Osteoblast (primary cell): Measurements from ENCODE around the gene UTS2B. TPM values are rescaled to one million over a fixed set of nuclear protein-coding genes. Genes with fewer than 3 reads are reported as not detected.
"Not testable (repeated sequence)": the region's sequence is repeated elsewhere in the genome, so short reads cannot be mapped to it uniquely, and the experiment has no call there.

Experiments used
- DNase-seq: peaks from one replicate; pipeline ENCODE4 v3.0.0; 2011; ENCODE audit warnings: low spot score, mixed read lengths; ENCODE audit not compliant: insufficient read length; ENCODE audit errors: missing footprints
- H2AFZ ChIP-seq: 2 replicates; pipeline ENCODE4 v1.6.0; 2011; ENCODE audit warnings: mild to moderate bottlenecking, low read length
- H3K27ac ChIP-seq: 2 replicates; pipeline ENCODE4 v1.5.1; 2011; ENCODE audit warnings: mild to moderate bottlenecking, low read depth, low read length, moderate library complexity
- H3K27me3 ChIP-seq: 2 replicates; pipeline ENCODE4 v1.6.0; 2012; ENCODE audit warnings: mild to moderate bottlenecking, control low read depth, inconsistent platforms, low read length, moderate library complexity; ENCODE audit not compliant: insufficient read depth
- H3K36me3 ChIP-seq: 2 replicates; pipeline ENCODE4 v1.5.1; 2011; ENCODE audit warnings: mild to moderate bottlenecking, low read length, control low read depth, moderate library complexity; ENCODE audit not compliant: insufficient read depth
- H3K4me1 ChIP-seq: 2 replicates; pipeline ENCODE4 v1.5.1; 2011; ENCODE audit warnings: mild to moderate bottlenecking, low read length, control low read depth, moderate library complexity; ENCODE audit not compliant: insufficient read depth
- H3K4me2 ChIP-seq: 2 replicates; pipeline ENCODE4 v1.6.0; 2011; ENCODE audit warnings: mild to moderate bottlenecking, low read length; ENCODE audit not compliant: insufficient read depth
- H3K4me3 ChIP-seq: fragments of 200-600 bp; sonication (generic); 3 replicates; pipeline ENCODE4 v1.5.1; 2012; ENCODE audit warnings: mild to moderate bottlenecking, low read length, inconsistent platforms; ENCODE audit not compliant: insufficient read depth
- H3K79me2 ChIP-seq: 2 replicates; pipeline ENCODE4 v1.6.0; 2012; ENCODE audit warnings: mild to moderate bottlenecking, low read length, control low read depth, inconsistent platforms; ENCODE audit not compliant: insufficient read depth
- H3K9me3 ChIP-seq: 2 replicates; pipeline ENCODE4 v1.5.1; 2011; ENCODE audit warnings: low read depth, low read length, control low read depth
- H4K20me1 ChIP-seq: 2 replicates; pipeline ENCODE4 v1.6.0; 2012; ENCODE audit warnings: mild to moderate bottlenecking, low read length, control low read depth; ENCODE audit not compliant: insufficient read depth
- total RNA-seq: library from RNA; depleted of rRNA; stranded (reverse); fragments of >200 nt; gene quantifications from 2 replicates; pipeline ENCODE4 v1.2.3, GENCODE V29; 2012
- TF ChIP-seq, protein P1 (sequence below): IDR thresholded peaks from 2 replicates; pipeline ENCODE4 v1.5.1; 2011; ENCODE audit warnings: mild to moderate bottlenecking, low read depth, low read length, moderate library complexity; ENCODE audit errors: extremely low read depth

The UTS2B gene
- total RNA-seq, 1 donor, result 1.1 TPM

GRCh38 chr3:191255156-191255555, 75.2 kb downstream of the UTS2B start:
- no peaks in the 10 kb centered on the region for H3K79me2 ChIP-seq
- no peak overlapping the region for H3K4me2 ChIP-seq
- peak overlapping the region; percentile 30 for H2AFZ ChIP-seq
- H3K27me3 ChIP-seq, result no peaks in the 10 kb centered on the region
- H3K9me3 ChIP-seq, result no peaks in the 10 kb centered on the region
- no peaks in the 10 kb centered on the region for H3K36me3 ChIP-seq
- H3K4me1 ChIP-seq, result no peaks in the 10 kb centered on the region
- H4K20me1 ChIP-seq, result no peaks in the 10 kb centered on the region
- DNase-seq, result no peak
- no peak overlapping the region for H3K4me3 ChIP-seq
- H3K27ac ChIP-seq, result no peak overlapping the region
- TF ChIP-seq, protein P1, sequence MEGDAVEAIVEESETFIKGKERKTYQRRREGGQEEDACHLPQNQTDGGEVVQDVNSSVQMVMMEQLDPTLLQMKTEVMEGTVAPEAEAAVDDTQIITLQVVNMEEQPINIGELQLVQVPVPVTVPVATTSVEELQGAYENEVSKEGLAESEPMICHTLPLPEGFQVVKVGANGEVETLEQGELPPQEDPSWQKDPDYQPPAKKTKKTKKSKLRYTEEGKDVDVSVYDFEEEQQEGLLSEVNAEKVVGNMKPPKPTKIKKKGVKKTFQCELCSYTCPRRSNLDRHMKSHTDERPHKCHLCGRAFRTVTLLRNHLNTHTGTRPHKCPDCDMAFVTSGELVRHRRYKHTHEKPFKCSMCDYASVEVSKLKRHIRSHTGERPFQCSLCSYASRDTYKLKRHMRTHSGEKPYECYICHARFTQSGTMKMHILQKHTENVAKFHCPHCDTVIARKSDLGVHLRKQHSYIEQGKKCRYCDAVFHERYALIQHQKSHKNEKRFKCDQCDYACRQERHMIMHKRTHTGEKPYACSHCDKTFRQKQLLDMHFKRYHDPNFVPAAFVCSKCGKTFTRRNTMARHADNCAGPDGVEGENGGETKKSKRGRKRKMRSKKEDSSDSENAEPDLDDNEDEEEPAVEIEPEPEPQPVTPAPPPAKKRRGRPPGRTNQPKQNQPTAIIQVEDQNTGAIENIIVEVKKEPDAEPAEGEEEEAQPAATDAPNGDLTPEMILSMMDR, result no peak

- no peaks in the 10 kb centered on the region for H3K79me2 ChIP-seq
- H3K27ac ChIP-seq, result no peak overlapping the region
- H3K4me3 ChIP-seq, result no peak overlapping the region
- no peaks in the 10 kb centered on the region for H4K20me1 ChIP-seq
- no peaks in the 10 kb centered on the region for H3K9me3 ChIP-seq
- no peaks in the 10 kb centered on the region for H3K36me3 ChIP-seq
- H3K27me3 ChIP-seq, result no peaks in the 10 kb centered on the region
- TF ChIP-seq, protein P1, result no peak
- DNase-seq, result no peak
- H2AFZ ChIP-seq, result no peak overlapping the region
- no peaks in the 10 kb centered on the region for H3K4me1 ChIP-seq
- no peak overlapping the region for H3K4me2 ChIP-seq
Measured at GRCh38 chr3:191254098-191254873, 76.0 kb downstream of the UTS2B start.

DNA sequence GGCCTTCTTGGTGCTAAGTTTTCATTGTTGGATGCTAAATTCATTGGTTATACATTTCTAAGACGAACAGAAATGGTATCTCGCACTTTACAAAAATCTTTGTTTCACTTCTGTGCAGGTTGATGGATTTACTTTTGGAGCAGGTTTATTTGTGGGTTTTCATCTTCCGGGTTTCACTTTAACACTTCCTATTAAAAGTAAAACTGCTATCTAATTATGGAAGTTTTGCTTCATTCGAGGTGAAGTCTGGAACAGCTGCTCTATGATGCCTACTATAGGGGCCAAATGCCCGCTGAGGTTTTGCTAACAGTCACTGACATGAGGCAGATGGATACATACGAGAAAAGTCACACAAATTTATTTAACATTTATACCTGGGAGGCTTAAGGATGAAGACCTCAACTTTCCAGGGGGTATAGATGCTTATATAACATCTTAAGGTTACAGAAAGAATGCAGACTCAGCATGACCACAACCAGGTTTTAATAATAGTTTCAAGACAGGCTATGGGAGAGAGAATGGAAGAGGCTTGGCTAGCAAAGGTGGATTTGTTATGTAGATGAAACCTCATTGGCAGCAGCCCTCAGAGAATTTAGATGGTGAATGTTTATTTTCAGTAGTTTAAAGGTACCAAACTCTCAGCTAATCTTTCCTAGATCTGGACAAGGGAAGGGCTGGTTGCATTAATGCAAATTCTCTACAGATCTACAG, 77.1 kb downstream of the UTS2B start:
- Histone ChIP-seq H3K27me3 (no peaks in the 10 kb centered on the region), H3K4me1 (no peaks in the 10 kb centered on the region), H4K20me1 (no peaks in the 10 kb centered on the region), H3K27ac (no peak overlapping the region), H3K36me3 (no peaks in the 10 kb centered on the region), H3K79me2 (no peaks in the 10 kb centered on the region), H3K9me3 (no peaks in the 10 kb centered on the region), H3K4me2 (no peak overlapping the region), H3K4me3 (no peak overlapping the region), H2AFZ (peak overlapping the region; percentile 24)
- no peak for DNase-seq
- TF ChIP-seq, protein P1, result no peak

- H2AFZ ChIP-seq, result no peak overlapping the region
- no peak overlapping the region for H3K4me2 ChIP-seq
- no peaks in the 10 kb centered on the region for H4K20me1 ChIP-seq
- TF ChIP-seq, protein P1, result no peak
- no peak overlapping the region for H3K4me3 ChIP-seq
- no peaks in the 10 kb centered on the region for H3K9me3 ChIP-seq
- H3K27me3 ChIP-seq, result no peaks in the 10 kb centered on the region
- peak; percentile 59 for DNase-seq
- peaks cover 6% of the 10 kb centered on the region for H3K4me1 ChIP-seq
- no peaks in the 10 kb centered on the region for H3K36me3 ChIP-seq
- no peak overlapping the region for H3K27ac ChIP-seq
- no peaks in the 10 kb centered on the region for H3K79me2 ChIP-seq
Measured at GRCh38 chr3:191246630-191247029, 83.7 kb downstream of the UTS2B start.

DNA sequence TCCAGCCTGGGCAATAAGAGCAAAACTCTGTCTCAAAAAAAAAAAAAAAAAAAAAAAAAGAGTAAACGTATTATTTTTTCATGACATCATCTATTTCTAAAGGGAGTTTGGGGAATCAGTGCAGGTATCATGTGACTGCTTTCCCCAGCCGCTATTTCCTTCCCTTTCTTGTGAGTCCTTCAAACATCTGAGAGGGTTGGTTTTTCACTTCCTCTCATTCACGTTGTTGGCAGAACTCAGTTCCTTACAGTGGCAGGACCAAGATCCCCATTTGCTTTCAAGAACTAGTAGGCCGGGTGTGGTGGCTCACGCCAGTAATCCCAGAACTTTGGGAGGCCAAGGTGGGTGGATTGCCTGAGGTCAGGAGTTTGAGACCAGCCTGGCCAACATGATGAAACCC, 84.3 kb downstream of the UTS2B start:
- not testable (repeated sequence) for H3K27me3 ChIP-seq, H3K27ac ChIP-seq, H3K4me3 ChIP-seq, H3K4me2 ChIP-seq, H3K79me2 ChIP-seq, H3K36me3 ChIP-seq, H3K4me1 ChIP-seq, H4K20me1 ChIP-seq, H2AFZ ChIP-seq, H3K9me3 ChIP-seq, DNase-seq
